Fibroblast of mammary gland (primary cell): ENCODE results near the gene FHOD3.
A peak's percentile ranks its signal among the peaks of the same experiment; 100 is the strongest.

ENCODE experiments used
- DNase-seq: peaks from one replicate; pipeline ENCODE4 v3.0.0-alpha.2; 2010; ENCODE audit warnings: low read depth
- H3K4me3 ChIP-seq: 2 replicates; pipeline ENCODE4 v1.5.1; 2011; ENCODE audit warnings: low read depth, mild to moderate bottlenecking, low read length, moderate library complexity; ENCODE audit not compliant: control insufficient read depth
- TF ChIP-seq, protein P1 (sequence below): conservative IDR thresholded peaks from 2 replicates; pipeline ENCODE4 v1.5.1; 2011; ENCODE audit warnings: low read depth, low read length, inconsistent platforms; ENCODE audit not compliant: control insufficient read depth, insufficient read depth

FHOD3 gene

DNA sequence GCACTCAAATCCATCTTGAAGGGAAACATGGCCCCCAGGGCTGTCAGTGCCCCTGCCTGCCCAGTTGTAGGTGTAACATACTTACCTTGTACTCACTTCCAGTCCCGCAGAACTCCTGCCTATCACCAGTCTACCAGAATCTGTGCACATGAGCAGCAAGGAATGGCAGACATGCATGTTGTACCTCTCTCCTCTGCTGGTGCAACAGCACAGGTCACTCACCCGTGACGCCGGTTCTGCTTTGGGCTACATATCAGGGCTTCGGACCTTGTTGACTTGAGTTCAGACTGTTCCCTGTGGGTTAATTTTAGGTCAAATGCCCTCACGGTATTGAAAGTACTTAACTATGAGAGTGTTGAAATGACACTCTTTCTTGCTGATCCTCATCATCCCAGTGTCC, 315.6 kb downstream of the FHOD3 start:
- no peak overlapping the region for H3K4me3 ChIP-seq
- DNase-seq = no peak
- TF ChIP-seq, protein P1, sequence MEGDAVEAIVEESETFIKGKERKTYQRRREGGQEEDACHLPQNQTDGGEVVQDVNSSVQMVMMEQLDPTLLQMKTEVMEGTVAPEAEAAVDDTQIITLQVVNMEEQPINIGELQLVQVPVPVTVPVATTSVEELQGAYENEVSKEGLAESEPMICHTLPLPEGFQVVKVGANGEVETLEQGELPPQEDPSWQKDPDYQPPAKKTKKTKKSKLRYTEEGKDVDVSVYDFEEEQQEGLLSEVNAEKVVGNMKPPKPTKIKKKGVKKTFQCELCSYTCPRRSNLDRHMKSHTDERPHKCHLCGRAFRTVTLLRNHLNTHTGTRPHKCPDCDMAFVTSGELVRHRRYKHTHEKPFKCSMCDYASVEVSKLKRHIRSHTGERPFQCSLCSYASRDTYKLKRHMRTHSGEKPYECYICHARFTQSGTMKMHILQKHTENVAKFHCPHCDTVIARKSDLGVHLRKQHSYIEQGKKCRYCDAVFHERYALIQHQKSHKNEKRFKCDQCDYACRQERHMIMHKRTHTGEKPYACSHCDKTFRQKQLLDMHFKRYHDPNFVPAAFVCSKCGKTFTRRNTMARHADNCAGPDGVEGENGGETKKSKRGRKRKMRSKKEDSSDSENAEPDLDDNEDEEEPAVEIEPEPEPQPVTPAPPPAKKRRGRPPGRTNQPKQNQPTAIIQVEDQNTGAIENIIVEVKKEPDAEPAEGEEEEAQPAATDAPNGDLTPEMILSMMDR = no peak

DNA sequence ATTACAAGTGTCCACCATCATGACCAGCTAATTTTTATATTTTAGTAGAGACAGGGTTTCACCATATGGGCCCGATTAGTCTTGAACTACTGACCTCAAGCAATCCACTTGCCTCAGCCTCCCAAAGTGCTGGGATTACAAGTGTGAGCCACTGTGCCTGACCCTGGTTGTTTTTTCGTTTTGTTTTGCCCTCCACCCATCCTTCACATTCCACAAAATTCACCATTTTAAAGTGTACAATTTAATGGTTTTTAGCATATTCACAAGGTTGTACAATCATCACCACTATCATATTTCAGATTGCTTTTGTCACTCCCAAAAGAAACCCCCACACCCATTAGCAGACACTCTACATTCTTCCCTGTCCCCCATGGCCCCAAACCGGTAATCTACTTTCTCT, 316.3 kb downstream of the FHOD3 start:
- TF ChIP-seq, protein P1 = no peak

DNA sequence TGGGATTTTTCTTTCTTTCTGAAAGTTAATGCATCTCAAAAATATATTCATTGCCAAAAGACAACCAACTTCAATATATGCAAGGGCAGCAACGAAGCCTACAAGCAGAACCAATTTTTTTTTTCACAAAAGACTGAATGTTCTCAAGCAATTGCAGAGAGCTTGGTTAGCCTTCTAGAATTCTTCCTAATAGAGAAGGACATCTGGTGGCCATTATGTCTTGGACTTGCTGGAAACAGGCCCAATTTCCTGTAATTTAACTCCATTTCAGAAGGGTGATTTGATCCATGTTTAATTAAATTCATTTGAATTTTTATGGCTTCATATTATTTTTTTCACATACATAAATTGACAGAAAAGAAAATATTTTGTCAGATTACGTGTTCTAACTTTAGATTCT, 323.3 kb downstream of the FHOD3 start:
- TF ChIP-seq, protein P1 = peak; percentile 27
- no peak overlapping the region for H3K4me3 ChIP-seq
- DNase-seq = peak; percentile 45

More for the DNA sequence above, 316.3 kb downstream of the FHOD3 start:
- no peak for DNase-seq
- H3K4me3 ChIP-seq = no peak overlapping the region

DNA sequence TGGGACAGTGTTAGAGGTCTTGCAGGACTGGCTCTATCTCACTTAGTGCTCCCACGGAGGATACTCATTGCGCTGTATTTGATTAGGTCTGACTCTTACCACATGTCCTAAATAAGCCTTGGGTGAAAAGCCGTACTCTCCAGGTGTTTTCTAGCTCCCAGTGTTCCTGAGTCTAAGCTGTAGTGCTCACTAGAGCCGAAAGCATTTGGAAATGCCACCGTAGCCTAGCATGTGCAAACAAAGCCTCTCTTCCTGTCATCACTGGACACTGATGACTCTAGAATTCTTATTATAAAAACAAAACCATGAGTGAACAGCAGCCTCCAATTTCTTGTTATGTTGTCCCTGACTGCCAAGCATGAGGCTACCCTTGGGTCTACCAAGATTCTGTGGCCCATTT, 325.1 kb downstream of the FHOD3 start:
- DNase-seq = no peak
- no peak overlapping the region for H3K4me3 ChIP-seq
- TF ChIP-seq, protein P1 = no peak

DNA sequence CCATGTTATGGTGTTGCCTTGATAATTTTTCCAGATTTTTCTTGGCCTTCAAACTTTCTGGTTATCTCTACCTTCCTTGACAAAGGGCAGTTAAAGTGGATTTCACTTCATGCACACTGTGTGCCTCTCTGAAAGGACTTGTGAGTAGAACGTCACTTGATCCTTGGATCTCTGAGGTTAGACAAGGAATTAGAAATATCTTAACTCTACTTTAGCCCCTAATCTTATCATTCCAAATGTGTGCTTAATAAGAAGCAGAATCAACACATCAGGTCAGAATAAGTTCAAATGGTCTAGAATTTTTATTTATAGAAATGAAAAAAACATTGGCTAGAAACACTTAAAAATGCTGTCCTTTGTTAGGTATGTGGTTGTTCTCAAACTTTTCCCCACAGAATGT, 325.6 kb downstream of the FHOD3 start:
- DNase-seq = no peak
- no peak overlapping the region for H3K4me3 ChIP-seq
- TF ChIP-seq, protein P1 = no peak

DNA sequence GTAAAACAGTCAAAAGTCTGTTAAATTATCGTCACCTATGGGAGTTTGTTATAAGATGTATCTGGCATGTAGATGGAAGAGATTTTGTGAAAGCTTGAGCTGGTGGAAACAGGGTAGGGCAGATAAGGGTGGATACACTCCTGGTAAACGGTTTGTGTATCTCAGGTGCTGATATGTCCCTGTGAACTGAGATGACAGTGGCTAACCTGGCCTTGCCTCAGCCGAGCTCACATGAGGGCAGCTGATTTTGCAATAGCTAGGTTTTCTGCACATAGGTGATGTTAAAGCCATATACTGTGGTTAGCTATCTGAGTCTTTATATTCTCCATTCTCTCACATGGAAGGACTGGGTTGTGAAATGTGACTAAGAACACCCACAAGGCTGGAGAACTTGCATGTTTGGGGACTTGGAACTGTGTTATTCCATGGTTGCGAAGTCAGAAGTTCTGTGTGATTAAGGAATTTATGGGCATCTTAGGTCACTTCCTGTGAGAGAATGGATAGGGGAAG, 326.2 kb downstream of the FHOD3 start:
- H3K4me3 ChIP-seq = no peak overlapping the region
- TF ChIP-seq, protein P1 = no peak
- peak; percentile 25 for DNase-seq
